ENCODE data around the gene GPRC5B.

Gene GPRC5B

DNA sequence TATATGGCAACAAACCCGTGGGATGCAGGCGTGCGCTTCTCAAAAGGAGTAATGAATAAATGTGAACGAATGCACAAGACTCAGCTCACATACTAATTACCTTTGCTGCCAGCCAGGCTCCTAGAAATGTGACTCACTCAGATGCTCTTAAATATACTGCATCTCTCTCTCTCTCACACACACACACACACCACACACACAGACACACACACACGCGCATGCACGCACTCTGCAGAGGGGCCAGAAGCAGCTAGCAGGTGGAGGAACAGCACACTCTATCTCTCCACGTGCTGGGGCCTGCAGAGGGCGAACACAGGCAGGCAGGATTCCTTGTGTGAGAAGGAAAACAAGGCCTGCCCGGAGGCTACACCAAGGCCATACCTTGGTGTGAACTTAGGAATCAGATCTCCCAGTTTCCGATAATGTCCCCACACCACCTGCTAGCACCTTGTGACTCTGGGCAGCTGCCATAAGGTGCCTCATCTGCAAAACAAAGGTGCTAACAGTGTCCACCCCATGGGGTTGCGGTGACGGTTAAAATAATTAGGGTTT, 5.3 kb downstream of the GPRC5B start:
- no peak overlapping the region for H3K9ac ChIP-seq (ENCODE audit: low read depth, low read length, poor library complexity, severe bottlenecking)
- no peaks in the 10 kb centered on the region for H3K4me1 ChIP-seq (ENCODE audit: insufficient read depth, low read length, poor library complexity, severe bottlenecking)
- no peak overlapping the region for H3K4me3 ChIP-seq (ENCODE audit: low read length, poor library complexity, severe bottlenecking)
- H2AFZ ChIP-seq (ENCODE audit: low read length) = no peak overlapping the region
- no peaks in the 10 kb centered on the region for H4K20me1 ChIP-seq (ENCODE audit: insufficient read depth, low read length, poor library complexity, severe bottlenecking)
- H3K27me3 ChIP-seq (ENCODE audit: insufficient read depth, low read length, poor library complexity, severe bottlenecking) = no peaks in the 10 kb centered on the region
- TF ChIP-seq EZH2phosphoT487 (IDR thresholded peaks at IDR 0.05; ENCODE audit: borderline replicate concordance) = no peak
- TF ChIP-seq, protein P1, sequence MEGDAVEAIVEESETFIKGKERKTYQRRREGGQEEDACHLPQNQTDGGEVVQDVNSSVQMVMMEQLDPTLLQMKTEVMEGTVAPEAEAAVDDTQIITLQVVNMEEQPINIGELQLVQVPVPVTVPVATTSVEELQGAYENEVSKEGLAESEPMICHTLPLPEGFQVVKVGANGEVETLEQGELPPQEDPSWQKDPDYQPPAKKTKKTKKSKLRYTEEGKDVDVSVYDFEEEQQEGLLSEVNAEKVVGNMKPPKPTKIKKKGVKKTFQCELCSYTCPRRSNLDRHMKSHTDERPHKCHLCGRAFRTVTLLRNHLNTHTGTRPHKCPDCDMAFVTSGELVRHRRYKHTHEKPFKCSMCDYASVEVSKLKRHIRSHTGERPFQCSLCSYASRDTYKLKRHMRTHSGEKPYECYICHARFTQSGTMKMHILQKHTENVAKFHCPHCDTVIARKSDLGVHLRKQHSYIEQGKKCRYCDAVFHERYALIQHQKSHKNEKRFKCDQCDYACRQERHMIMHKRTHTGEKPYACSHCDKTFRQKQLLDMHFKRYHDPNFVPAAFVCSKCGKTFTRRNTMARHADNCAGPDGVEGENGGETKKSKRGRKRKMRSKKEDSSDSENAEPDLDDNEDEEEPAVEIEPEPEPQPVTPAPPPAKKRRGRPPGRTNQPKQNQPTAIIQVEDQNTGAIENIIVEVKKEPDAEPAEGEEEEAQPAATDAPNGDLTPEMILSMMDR (conservative IDR thresholded peaks at IDR 0.05; ENCODE audit: low read length) = no peak
- H3K9me2 ChIP-seq (replicated peaks; ENCODE audit: low read depth, low read length) = no peaks in the 10 kb centered on the region
- no peak overlapping the region for H3K4me2 ChIP-seq (ENCODE audit: low read depth, low read length, poor library complexity, severe bottlenecking)
- no peaks in the 10 kb centered on the region for H3F3A ChIP-seq (ENCODE audit: low read depth)
- no peaks in the 10 kb centered on the region for H3K36me3 ChIP-seq (ENCODE audit: insufficient read depth, low read length)
- H3K79me2 ChIP-seq (ENCODE audit: insufficient read depth, low read length) = no peaks in the 10 kb centered on the region
- no peaks in the 10 kb centered on the region for H3K9me3 ChIP-seq (ENCODE audit: insufficient read depth, low read depth, low read length)

DNA sequence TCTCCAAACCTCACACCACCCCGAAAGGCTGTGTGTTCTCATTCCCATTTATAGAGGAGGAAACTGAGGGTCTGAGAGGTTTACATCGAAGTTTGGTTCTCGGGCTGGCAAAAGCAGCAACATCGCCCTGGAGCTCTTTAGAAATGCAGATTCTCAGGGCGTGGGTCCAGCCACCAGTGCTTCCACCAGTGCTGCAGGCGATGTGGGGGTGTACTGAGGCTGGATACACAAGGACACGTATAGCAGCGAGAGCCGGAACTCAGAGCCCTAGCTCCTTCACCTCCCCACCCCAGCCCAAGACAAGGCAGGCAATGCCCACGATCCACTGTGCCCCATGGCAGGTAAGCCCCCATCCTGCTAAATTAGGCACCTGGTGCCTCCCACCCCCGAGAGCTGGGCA, 5.9 kb downstream of the GPRC5B start:
- Histone ChIP-seq H3K4me1 (ENCODE audit: insufficient read depth, low read length, poor library complexity, severe bottlenecking) (no peaks in the 10 kb centered on the region), H2AFZ (ENCODE audit: low read length) (no peak overlapping the region), H3K27me3 (ENCODE audit: insufficient read depth, low read length, poor library complexity, severe bottlenecking) (no peaks in the 10 kb centered on the region), H3K9me3 (ENCODE audit: insufficient read depth, low read depth, low read length) (no peaks in the 10 kb centered on the region), H3K4me2 (ENCODE audit: low read depth, low read length, poor library complexity, severe bottlenecking) (no peak overlapping the region), H3K9me2 (replicated peaks; ENCODE audit: low read depth, low read length) (no peaks in the 10 kb centered on the region), H3K4me3 (ENCODE audit: low read length, poor library complexity, severe bottlenecking) (no peak overlapping the region), H4K20me1 (ENCODE audit: insufficient read depth, low read length, poor library complexity, severe bottlenecking) (no peaks in the 10 kb centered on the region), H3K9ac (ENCODE audit: low read depth, low read length, poor library complexity, severe bottlenecking) (no peak overlapping the region), H3F3A (ENCODE audit: low read depth) (no peaks in the 10 kb centered on the region), H3K36me3 (ENCODE audit: insufficient read depth, low read length) (no peaks in the 10 kb centered on the region), H3K79me2 (ENCODE audit: insufficient read depth, low read length) (no peaks in the 10 kb centered on the region)
- TF ChIP-seq EZH2phosphoT487 (IDR thresholded peaks at IDR 0.05; ENCODE audit: borderline replicate concordance) = no peak
- TF ChIP-seq, protein P1 (conservative IDR thresholded peaks at IDR 0.05; ENCODE audit: low read length) = no peak

DNA sequence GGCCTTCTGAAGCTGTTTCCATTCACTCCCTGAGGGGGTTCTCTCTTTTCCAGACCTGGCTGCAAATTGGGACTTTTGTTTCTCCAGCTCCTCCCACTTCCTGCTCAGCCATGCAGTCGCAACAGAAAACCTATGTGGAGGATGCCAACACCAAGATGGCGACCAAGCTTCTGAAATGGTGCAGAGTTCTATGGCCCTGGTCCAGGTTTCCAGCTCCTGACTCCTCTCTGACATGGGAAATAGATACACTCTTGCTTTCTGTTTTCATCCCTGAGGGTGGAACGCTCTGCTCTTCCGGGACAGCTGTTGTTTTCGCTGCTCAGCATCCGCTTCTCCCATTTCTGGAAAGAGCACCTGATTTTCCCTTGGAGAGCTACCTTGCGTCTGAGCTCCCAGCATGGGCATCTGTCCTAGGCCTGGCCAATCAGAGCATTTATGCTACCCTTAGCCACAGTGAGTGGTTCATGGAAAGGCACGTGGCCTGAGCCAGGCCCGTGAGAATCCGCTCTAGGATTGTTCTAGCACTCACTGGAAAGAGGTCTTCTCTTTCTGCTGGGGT, 8.1 kb downstream of the GPRC5B start:
- Histone ChIP-seq H3K36me3 (ENCODE audit: insufficient read depth, low read length) (no peaks in the 10 kb centered on the region), H3K9me2 (replicated peaks; ENCODE audit: low read depth, low read length) (no peaks in the 10 kb centered on the region), H3K4me1 (ENCODE audit: insufficient read depth, low read length, poor library complexity, severe bottlenecking) (no peaks in the 10 kb centered on the region), H2AFZ (ENCODE audit: low read length) (no peak overlapping the region), H3K4me2 (ENCODE audit: low read depth, low read length, poor library complexity, severe bottlenecking) (no peak overlapping the region), H3K9ac (ENCODE audit: low read depth, low read length, poor library complexity, severe bottlenecking) (no peak overlapping the region), H3K79me2 (ENCODE audit: insufficient read depth, low read length) (no peaks in the 10 kb centered on the region), H3F3A (ENCODE audit: low read depth) (no peaks in the 10 kb centered on the region), H4K20me1 (ENCODE audit: insufficient read depth, low read length, poor library complexity, severe bottlenecking) (no peaks in the 10 kb centered on the region), H3K4me3 (ENCODE audit: low read length, poor library complexity, severe bottlenecking) (no peak overlapping the region), H3K9me3 (ENCODE audit: insufficient read depth, low read depth, low read length) (no peaks in the 10 kb centered on the region), H3K27me3 (ENCODE audit: insufficient read depth, low read length, poor library complexity, severe bottlenecking) (no peaks in the 10 kb centered on the region)
- TF ChIP-seq EZH2phosphoT487 (IDR thresholded peaks at IDR 0.05; ENCODE audit: borderline replicate concordance) = no peak
- TF ChIP-seq, protein P1 (conservative IDR thresholded peaks at IDR 0.05; ENCODE audit: low read length) = no peak
